A549 (cell line): ENCODE data around the gene WNK4. TPM values are rescaled to one million over a fixed set of nuclear protein-coding genes. Genes with fewer than 3 reads are reported as not detected.
A peak's percentile ranks its signal among the peaks of the same experiment; 100 is the strongest.

Source experiments
- ATAC-seq, 2 experiments: fragments of 200-7000 bp in 1 of 2; fragments of >200 bp in 1 of 2; cut with Nextera tagmentation in 1 of 2; cut with Tn5 transposase in 1 of 2; 3 replicates each; pipeline versions ENCODE4 v1.8.0 to v1.9.1; 2018 to 2020; ENCODE audit warnings: mild to moderate bottlenecking in 1 of 2, moderate library complexity in 1 of 2
- CTCF ChIA-PET: fragments of 300-600 bp; sonication (Branson Sonifier 250); formaldehyde crosslinking; extraction: SDS; loops from one replicate; lab custom pipeline; 2021; ENCODE audit warnings: antibody characterized with exemption, inconsistent platforms; lab: Yijun Ruan, JAX
- POLR2A ChIA-PET: fragments of 350-600 bp; formaldehyde crosslinking; extraction: SDS; loops from one replicate; lab custom pipeline; 2021; ENCODE audit warnings: antibody characterized with exemption, inconsistent platforms; lab: Yijun Ruan, JAX
- DNase-seq, 2 experiments: peaks; one replicate each; pipeline versions ENCODE4 v3.0.0 to v3.0.0-alpha.2; 2011 to 2016; ENCODE audit warnings: low read depth in 1 of 2, low spot score in 1 of 2
- FAIRE-seq: peaks from 2 replicates; lab custom pipeline; 2011; peaks lifted over from hg19 to GRCh38; lab: Jason Lieb, UNC
- H3K27ac ChIP-seq, 2 experiments: fragments of >200 bp; sonication (Bioruptor Twin); formaldehyde crosslinking; 3 replicates each; pipeline ENCODE4 v1.5.1; 2016 to 2017
- H3K4me1 ChIP-seq: fragments of >200 bp; sonication (Bioruptor Twin); formaldehyde crosslinking; 3 replicates; pipeline ENCODE4 v1.6.1; 2016
- H3K4me2 ChIP-seq: fragments of >200 bp; sonication (Bioruptor Twin); formaldehyde crosslinking; 3 replicates; pipeline ENCODE4 v1.6.1; 2016
- H3K4me3 ChIP-seq: fragments of >200 bp; sonication (Bioruptor Twin); formaldehyde crosslinking; 3 replicates; pipeline ENCODE4 v1.5.1; 2016
- H3K9me3 ChIP-seq: fragments of >200 bp; sonication (Bioruptor Twin); formaldehyde crosslinking; 3 replicates; pipeline ENCODE4 v1.6.1; 2016
- CBX2 ChIP-seq: fragments of 200-600 bp; sonication (generic); IDR thresholded peaks from 2 replicates; pipeline ENCODE4 v1.6.1; 2016; ENCODE audit warnings: low read depth, mild to moderate bottlenecking, borderline replicate concordance
- EHF ChIP-seq: fragments of 250-450 bp; sonication (Bioruptor Pico); IDR thresholded peaks from 2 replicates; pipeline ENCODE4 v1.5.0; 2020; ENCODE audit warnings: mild to moderate bottlenecking
- EP300 ChIP-seq, 2 experiments: fragments of >200 bp; sonication (Bioruptor Twin); formaldehyde crosslinking; IDR thresholded peaks; 2 replicates in 1 of 2; 3 replicates in 1 of 2; pipeline ENCODE4 v1.6.1; 2016 to 2017
- ESRRA ChIP-seq: fragments of 150-350 bp; IDR thresholded peaks from 2 replicates; pipeline ENCODE4 v1.6.1; 2014; ENCODE audit warnings: mild to moderate bottlenecking, low read length, borderline replicate concordance
- FOSB ChIP-seq: fragments of 250-450 bp; sonication (Bioruptor Pico); IDR thresholded peaks from 2 replicates; pipeline ENCODE4 v1.5.0; 2020; ENCODE audit warnings: mild to moderate bottlenecking, moderate library complexity
- HEYL ChIP-seq: fragments of 250-450 bp; sonication (Bioruptor Pico); IDR thresholded peaks from 2 replicates; pipeline ENCODE4 v1.8.0; 2021; ENCODE audit warnings: mild to moderate bottlenecking, moderate library complexity
- HOXA7 ChIP-seq: fragments of 250-450 bp; sonication (Bioruptor Pico); IDR thresholded peaks from 2 replicates; pipeline ENCODE4 v1.5.0; 2020; ENCODE audit warnings: mild to moderate bottlenecking, moderate library complexity
- HOXB13 ChIP-seq: fragments of 250-450 bp; sonication (Bioruptor Pico); IDR thresholded peaks from 2 replicates; pipeline ENCODE4 v1.5.0; 2020; ENCODE audit warnings: low read depth, mild to moderate bottlenecking, moderate library complexity
- JUN ChIP-seq, 2 experiments: fragments of >200 bp; sonication (Bioruptor Twin); formaldehyde crosslinking; IDR thresholded peaks; 2 replicates in 1 of 2; 3 replicates in 1 of 2; pipeline ENCODE4 v1.6.1; 2016 to 2017
- JUNB ChIP-seq: fragments of >200 bp; sonication (Bioruptor Twin); formaldehyde crosslinking; IDR thresholded peaks from 2 replicates; pipeline ENCODE4 v1.6.1; 2016
- KDM5A ChIP-seq: fragments of 200-600 bp; sonication (generic); IDR thresholded peaks from 2 replicates; pipeline ENCODE4 v1.6.1; 2016; ENCODE audit warnings: antibody characterized with exemption, mild to moderate bottlenecking
- MAZ ChIP-seq: fragments of 150-350 bp; IDR thresholded peaks from 2 replicates; pipeline ENCODE4 v1.6.1; 2014; ENCODE audit warnings: antibody characterized with exemption, low read depth, low read length, borderline replicate concordance
- MYC ChIP-seq: IDR thresholded peaks from 2 replicates; pipeline ENCODE4 v1.6.1; 2012; ENCODE audit warnings: mild to moderate bottlenecking, inconsistent platforms, low read length, improper control_type of control experiment, borderline replicate concordance
- NPAS2 ChIP-seq: fragments of 250-450 bp; sonication (Bioruptor Pico); IDR thresholded peaks from 2 replicates; pipeline ENCODE4 v1.8.0; 2022; ENCODE audit warnings: mild to moderate bottlenecking, moderate library complexity, borderline replicate concordance
- PHF8 ChIP-seq: fragments of 200-600 bp; sonication (generic); IDR thresholded peaks from 2 replicates; pipeline ENCODE4 v1.6.1; 2016; ENCODE audit warnings: low read depth, mild to moderate bottlenecking, antibody characterized with exemption, moderate library complexity, borderline replicate concordance
- RFX5 ChIP-seq: fragments of 450-650 bp; IDR thresholded peaks from 2 replicates; pipeline ENCODE4 v1.7.1; 2014; ENCODE audit warnings: antibody characterized with exemption, mild to moderate bottlenecking, moderate library complexity
- RNF2 ChIP-seq: fragments of 200-600 bp; sonication (generic); IDR thresholded peaks from 2 replicates; pipeline ENCODE4 v1.6.1; 2016; ENCODE audit warnings: low read depth, mild to moderate bottlenecking, antibody characterized with exemption, moderate library complexity, borderline replicate concordance
- SMC3 ChIP-seq: fragments of >200 bp; sonication (Bioruptor Twin); formaldehyde crosslinking; IDR thresholded peaks from 3 replicates; pipeline ENCODE4 v1.6.1; 2018; ENCODE audit warnings: inconsistent platforms
- SREBF2 ChIP-seq: fragments of 450-650 bp; IDR thresholded peaks from 2 replicates; pipeline ENCODE4 v1.6.1; 2014; ENCODE audit warnings: mild to moderate bottlenecking, moderate library complexity
- ZC3H11A ChIP-seq: fragments of 450-650 bp; IDR thresholded peaks from 2 replicates; pipeline ENCODE4 v1.6.1; 2014; ENCODE audit warnings: antibody characterized with exemption, mild to moderate bottlenecking
- ZFP36 ChIP-seq: fragments of 450-650 bp; IDR thresholded peaks from 2 replicates; pipeline ENCODE4 v1.6.1; 2014; ENCODE audit warnings: borderline replicate concordance; ENCODE audit not compliant: partially characterized antibody
- ZNF302 ChIP-seq: fragments of 250-450 bp; sonication (Bioruptor Pico); IDR thresholded peaks from 2 replicates; pipeline ENCODE4 v1.9.0; 2021; ENCODE audit warnings: inconsistent platforms, mild to moderate bottlenecking, moderate library complexity
- ZSCAN20 ChIP-seq: fragments of 250-450 bp; sonication (Bioruptor Pico); IDR thresholded peaks from 2 replicates; pipeline ENCODE4 v1.8.0; 2022; ENCODE audit warnings: mild to moderate bottlenecking, moderate library complexity
- whole genome bisulfite sequencing: methylation state at CpG from one replicate; pipeline ENCODE4 v1.1.6; 2017; ENCODE audit errors: missing lambda C conversion rate; 5-methylcytosine and 5-hydroxymethylcytosine counted together
- polyA plus RNA-seq, 4 experiments: library from polyadenylated mRNA; depleted of rRNA in 3 of 4; stranded (reverse); fragments of >200 nt; fragmentation: RNase III in 1 of 4; extraction: RNeasy Plus Mini Kit Qiagen cat#74134 plus additional on column Dnase treatment in 1 of 4; gene quantifications; 2 replicates in 3 of 4; 3 replicates in 1 of 4; pipeline ENCODE4 v1.2.3, GENCODE V29; 2011 to 2017
- TF ChIP-seq, protein P1 (sequence below): IDR thresholded peaks from 2 replicates; pipeline ENCODE4 v1.6.1; 2012; ENCODE audit warnings: low read depth, borderline replicate concordance
- TF ChIP-seq, protein P2 (sequence below): fragments of 250-450 bp; sonication (Bioruptor Pico); IDR thresholded peaks from 2 replicates; pipeline ENCODE4 v1.5.0; 2020; ENCODE audit warnings: low read depth, mild to moderate bottlenecking, moderate library complexity
- TF ChIP-seq, protein P3 (sequence below): fragments of >200 bp; sonication (Bioruptor Twin); formaldehyde crosslinking; IDR thresholded peaks from 2 replicates; pipeline ENCODE4 v1.6.1; 2016
- TF ChIP-seq, protein P4 (sequence below): fragments of 150-350 bp; IDR thresholded peaks from 2 replicates; pipeline ENCODE4 v1.6.1; 2014; ENCODE audit warnings: low read depth, mild to moderate bottlenecking, low read length
- TF ChIP-seq, protein P5 (sequence below): fragments of 200-600 bp; sonication (generic); IDR thresholded peaks from 2 replicates; pipeline ENCODE4 v1.6.1; 2016; ENCODE audit warnings: antibody characterized with exemption, mild to moderate bottlenecking, moderate library complexity

WNK4 gene
- polyA plus RNA-seq, 2 of the 4 experiments (the other 2 are of a cell fraction): 1.1 to 1.5 TPM

DNA sequence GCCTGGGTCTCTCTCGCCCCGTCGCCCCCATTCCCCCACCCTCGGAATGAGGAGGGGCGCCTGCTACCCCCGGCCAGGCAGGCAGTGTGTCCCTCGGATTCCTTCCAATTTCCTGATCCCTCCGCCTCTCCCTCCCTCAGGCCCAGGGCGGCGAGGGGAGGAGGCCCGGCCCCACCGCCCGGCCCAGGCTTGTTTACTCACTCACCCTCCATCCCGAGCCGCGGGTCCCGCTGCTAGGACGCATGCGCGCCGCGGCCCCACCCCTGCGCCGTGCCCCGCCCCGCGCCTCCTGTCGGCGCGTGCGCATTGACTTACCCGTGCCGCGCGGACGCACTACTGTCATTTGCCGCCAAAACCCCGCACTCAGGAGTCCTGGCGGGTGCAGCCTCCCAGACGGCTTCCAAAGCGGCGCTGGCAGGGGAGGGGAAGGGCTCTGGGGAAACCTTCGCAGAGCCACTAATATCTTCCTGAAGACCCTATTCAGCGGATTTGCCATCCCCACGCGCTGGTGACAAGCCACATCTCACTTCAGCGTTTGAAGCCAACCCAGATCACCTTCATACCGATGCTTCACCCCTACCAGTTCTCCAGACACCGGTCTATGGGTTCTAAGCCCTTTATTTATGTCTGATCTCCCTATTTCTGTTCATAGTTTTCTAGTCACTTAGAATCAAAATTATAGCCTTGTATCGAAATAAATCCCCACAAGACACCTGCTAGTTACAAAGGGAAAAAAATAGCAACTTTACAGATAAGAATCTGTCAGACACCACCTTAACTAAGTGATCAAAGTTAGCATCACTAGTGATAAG is 35.4 kb upstream of the WNK4 start, which contains the start of gene EZH1 (continued):
- TF ChIP-seq SMC3: no peak
- TF ChIP-seq EHF (CRISPR knock-in tag): no peak
- no peak for TF ChIP-seq FOSB
- TF ChIP-seq ZFP36: no peak
- TF ChIP-seq NPAS2 (CRISPR knock-in tag): no peak
- TF ChIP-seq RNF2: peak; percentile 97
- 0 out of 2 replicates have a peak, but pooled peaks have one; percentile 37 for TF ChIP-seq ZSCAN20
- TF ChIP-seq ESRRA: no peak
- TF ChIP-seq MYC: 0 out of 2 replicates have a peak, but pooled peaks have one; percentile 63
- TF ChIP-seq MAZ: no peak
- TF ChIP-seq, protein P1, sequence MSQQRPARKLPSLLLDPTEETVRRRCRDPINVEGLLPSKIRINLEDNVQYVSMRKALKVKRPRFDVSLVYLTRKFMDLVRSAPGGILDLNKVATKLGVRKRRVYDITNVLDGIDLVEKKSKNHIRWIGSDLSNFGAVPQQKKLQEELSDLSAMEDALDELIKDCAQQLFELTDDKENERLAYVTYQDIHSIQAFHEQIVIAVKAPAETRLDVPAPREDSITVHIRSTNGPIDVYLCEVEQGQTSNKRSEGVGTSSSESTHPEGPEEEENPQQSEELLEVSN: peak; percentile 100
- TF ChIP-seq RFX5: no peak
- no peak for TF ChIP-seq CBX2
- no peak for TF ChIP-seq ZC3H11A
- no peak for TF ChIP-seq KDM5A
- no peak for TF ChIP-seq EP300 (IDR thresholded peaks at IDR 0.05)
- peak; percentile 88 to 93; a peak in 4 of 5 replicates for TF ChIP-seq JUN (IDR thresholded peaks at IDR 0.05)
- TF ChIP-seq HOXB13 (CRISPR knock-in tag): peak; percentile 92
- TF ChIP-seq, protein P2, sequence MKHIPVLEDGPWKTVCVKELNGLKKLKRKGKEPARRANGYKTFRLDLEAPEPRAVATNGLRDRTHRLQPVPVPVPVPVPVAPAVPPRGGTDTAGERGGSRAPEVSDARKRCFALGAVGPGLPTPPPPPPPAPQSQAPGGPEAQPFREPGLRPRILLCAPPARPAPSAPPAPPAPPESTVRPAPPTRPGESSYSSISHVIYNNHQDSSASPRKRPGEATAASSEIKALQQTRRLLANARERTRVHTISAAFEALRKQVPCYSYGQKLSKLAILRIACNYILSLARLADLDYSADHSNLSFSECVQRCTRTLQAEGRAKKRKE (CRISPR knock-in tag): peak; percentile 84; the same call in 1 of the 2 replicates
- TF ChIP-seq, all 56 proteins: peak for 15

DNA sequence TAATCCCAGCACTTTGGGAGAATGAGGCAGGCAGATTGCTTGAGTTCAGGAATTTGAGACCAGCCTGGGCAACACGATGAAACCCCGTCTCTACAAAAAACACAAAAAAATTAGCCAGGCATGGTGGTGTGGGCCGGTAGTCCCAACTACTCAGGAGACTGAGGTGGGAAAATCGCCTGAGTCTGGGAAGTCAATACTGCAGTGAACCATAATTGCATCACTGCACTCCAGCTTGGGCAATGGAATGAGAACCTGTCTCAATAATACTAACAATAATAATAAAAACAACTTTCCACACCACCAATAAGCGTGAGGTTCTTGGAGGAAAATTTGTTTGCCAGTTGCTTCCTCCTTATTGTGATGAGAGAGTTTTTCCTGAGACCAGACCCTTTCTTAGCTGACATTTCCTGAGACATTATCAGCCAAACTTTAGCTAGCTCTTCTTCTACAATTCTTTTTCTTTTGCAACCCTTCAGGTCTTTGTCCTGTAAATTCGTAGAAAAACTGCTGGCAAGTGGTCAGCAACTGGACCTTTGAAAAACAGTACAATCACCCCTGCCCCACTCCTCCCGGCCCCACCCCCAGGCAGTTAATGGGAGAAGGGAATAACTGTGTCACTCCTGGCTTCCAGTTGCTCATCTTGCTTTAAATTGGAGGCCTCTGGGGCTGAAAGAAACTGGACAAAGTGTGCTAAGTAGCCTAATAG is 32.1 kb upstream of the WNK4 start:
- H3K4me2 ChIP-seq: no peak overlapping the region
- FAIRE-seq: no peak
- no peak overlapping the region for H3K27ac ChIP-seq
- POLR2A ChIA-PET: interaction anchor here (1.0 to 1.6 kb wide), 2 partner anchors 12 to 76 kb away, joined by 3 to 4 read pairs; partner anchors contain the start of genes BECN1 and RAMP2
- no peak overlapping the region for H3K4me3 ChIP-seq
- H3K9me3 ChIP-seq: peaks cover 7% of the 10 kb centered on the region; the same call in 1 of the 3 replicates
- CTCF ChIA-PET: interaction anchor here (0.6 to 8.9 kb wide), 10 partner anchors 9 to 130 kb away, joined by 3 to 114 read pairs (median 4); partner anchors contain the start of genes BECN1, CNTD1, COA3 and RAMP2
- WGBS: 53% methylated on average over 7 of the region's 7 CpGs
- peaks cover 7% of the 10 kb centered on the region; the same call in 2 of the 3 replicates for H3K4me1 ChIP-seq
- ATAC-seq: no peak
- TF ChIP-seq JUN (IDR thresholded peaks at IDR 0.05) (no peak), JUNB (no peak), HOXA7 (CRISPR knock-in tag) (no peak), SREBF2 (no peak), MYC (no peak), HEYL (CRISPR knock-in tag) (no peak), ZNF302 (CRISPR knock-in tag) (no peak), HOXB13 (CRISPR knock-in tag) (no peak), ESRRA (no peak), PHF8 (no peak)
- TF ChIP-seq, protein P3, sequence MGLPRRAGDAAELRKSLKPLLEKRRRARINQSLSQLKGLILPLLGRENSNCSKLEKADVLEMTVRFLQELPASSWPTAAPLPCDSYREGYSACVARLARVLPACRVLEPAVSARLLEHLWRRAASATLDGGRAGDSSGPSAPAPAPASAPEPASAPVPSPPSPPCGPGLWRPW: no peak
- TF ChIP-seq, protein P4, sequence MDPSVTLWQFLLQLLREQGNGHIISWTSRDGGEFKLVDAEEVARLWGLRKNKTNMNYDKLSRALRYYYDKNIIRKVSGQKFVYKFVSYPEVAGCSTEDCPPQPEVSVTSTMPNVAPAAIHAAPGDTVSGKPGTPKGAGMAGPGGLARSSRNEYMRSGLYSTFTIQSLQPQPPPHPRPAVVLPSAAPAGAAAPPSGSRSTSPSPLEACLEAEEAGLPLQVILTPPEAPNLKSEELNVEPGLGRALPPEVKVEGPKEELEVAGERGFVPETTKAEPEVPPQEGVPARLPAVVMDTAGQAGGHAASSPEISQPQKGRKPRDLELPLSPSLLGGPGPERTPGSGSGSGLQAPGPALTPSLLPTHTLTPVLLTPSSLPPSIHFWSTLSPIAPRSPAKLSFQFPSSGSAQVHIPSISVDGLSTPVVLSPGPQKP: no peak
- TF ChIP-seq, protein P5, sequence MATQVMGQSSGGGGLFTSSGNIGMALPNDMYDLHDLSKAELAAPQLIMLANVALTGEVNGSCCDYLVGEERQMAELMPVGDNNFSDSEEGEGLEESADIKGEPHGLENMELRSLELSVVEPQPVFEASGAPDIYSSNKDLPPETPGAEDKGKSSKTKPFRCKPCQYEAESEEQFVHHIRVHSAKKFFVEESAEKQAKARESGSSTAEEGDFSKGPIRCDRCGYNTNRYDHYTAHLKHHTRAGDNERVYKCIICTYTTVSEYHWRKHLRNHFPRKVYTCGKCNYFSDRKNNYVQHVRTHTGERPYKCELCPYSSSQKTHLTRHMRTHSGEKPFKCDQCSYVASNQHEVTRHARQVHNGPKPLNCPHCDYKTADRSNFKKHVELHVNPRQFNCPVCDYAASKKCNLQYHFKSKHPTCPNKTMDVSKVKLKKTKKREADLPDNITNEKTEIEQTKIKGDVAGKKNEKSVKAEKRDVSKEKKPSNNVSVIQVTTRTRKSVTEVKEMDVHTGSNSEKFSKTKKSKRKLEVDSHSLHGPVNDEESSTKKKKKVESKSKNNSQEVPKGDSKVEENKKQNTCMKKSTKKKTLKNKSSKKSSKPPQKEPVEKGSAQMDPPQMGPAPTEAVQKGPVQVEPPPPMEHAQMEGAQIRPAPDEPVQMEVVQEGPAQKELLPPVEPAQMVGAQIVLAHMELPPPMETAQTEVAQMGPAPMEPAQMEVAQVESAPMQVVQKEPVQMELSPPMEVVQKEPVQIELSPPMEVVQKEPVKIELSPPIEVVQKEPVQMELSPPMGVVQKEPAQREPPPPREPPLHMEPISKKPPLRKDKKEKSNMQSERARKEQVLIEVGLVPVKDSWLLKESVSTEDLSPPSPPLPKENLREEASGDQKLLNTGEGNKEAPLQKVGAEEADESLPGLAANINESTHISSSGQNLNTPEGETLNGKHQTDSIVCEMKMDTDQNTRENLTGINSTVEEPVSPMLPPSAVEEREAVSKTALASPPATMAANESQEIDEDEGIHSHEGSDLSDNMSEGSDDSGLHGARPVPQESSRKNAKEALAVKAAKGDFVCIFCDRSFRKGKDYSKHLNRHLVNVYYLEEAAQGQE: no peak
- DNase-seq: no peak
